Astrocyte of the cerebellum (primary cell): Measurements from ENCODE around the gene IFT80.

ENCODE experiments used
- DNase-seq: peaks from one replicate; pipeline ENCODE4 v3.0.0-alpha.2; 2011; ENCODE audit warnings: low read depth
- H3K4me3 ChIP-seq: 2 replicates; pipeline ENCODE4 v1.5.1; 2011; ENCODE audit warnings: mild to moderate bottlenecking, low read depth, low read length, moderate library complexity
- CTCF ChIP-seq: IDR thresholded peaks from 2 replicates; pipeline ENCODE4 v1.5.1; 2012; ENCODE audit warnings: low read length, low read depth, moderate library complexity, mild to moderate bottlenecking; ENCODE audit errors: missing control alignments
- in situ Hi-C: cut with HindIII; loops from 2 replicates; pipeline ENCODE4 v1.10.0; 2017; ENCODE audit warnings: low sequenced_read_pairs

IFT80 gene

GRCh38 chr3:160221019-160221418, 178.0 kb downstream of the IFT80 start:
- TF ChIP-seq CTCF: no peak
- no peak overlapping the region for H3K4me3 ChIP-seq
- no peak for DNase-seq
- in situ Hi-C loops: no loop called here

- no peak for TF ChIP-seq CTCF
- H3K4me3 ChIP-seq: no peak overlapping the region
- in situ Hi-C loops: no loop called here
- DNase-seq: no peak
Observed at GRCh38 chr3:160220038-160220437, 179.0 kb downstream of the IFT80 start.

- no peak for DNase-seq
- in situ Hi-C loops: no loop called here
- H3K4me3 ChIP-seq: no peak overlapping the region
- TF ChIP-seq CTCF: no peak
Observed at GRCh38 chr3:160218136-160218535, 180.9 kb downstream of the IFT80 start.

- in situ Hi-C loops: no loop called here
- DNase-seq: no peak
- no peak for TF ChIP-seq CTCF
- H3K4me3 ChIP-seq: no peak overlapping the region
Observed at GRCh38 chr3:160217675-160218074, 181.3 kb downstream of the IFT80 start.

GRCh38 chr3:160213191-160213590, 185.8 kb downstream of the IFT80 start:
- in situ Hi-C loops: no loop called here
- no peak overlapping the region for H3K4me3 ChIP-seq
- TF ChIP-seq CTCF: no peak
- DNase-seq: no peak

GRCh38 chr3:160210799-160211221, 188.2 kb downstream of the IFT80 start:
- no peak overlapping the region for H3K4me3 ChIP-seq
- TF ChIP-seq CTCF: peak; percentile 22
- in situ Hi-C loops: no loop called here
- peak; percentile 11 for DNase-seq

- H3K4me3 ChIP-seq: no peak overlapping the region
- no peak for TF ChIP-seq CTCF
- DNase-seq: no peak
- in situ Hi-C loops: no loop called here
Observed at GRCh38 chr3:160210341-160210740, 188.7 kb downstream of the IFT80 start.
